Measurements from ENCODE around the gene TM9SF4. TPM values are rescaled to one million over a fixed set of nuclear protein-coding genes. Genes with fewer than 3 reads are reported as not detected.

Gene TM9SF4
- total RNA-seq, 4 donors from 2014 or later: 19.9 to 34.4 (median 25.2) TPM

DNA sequence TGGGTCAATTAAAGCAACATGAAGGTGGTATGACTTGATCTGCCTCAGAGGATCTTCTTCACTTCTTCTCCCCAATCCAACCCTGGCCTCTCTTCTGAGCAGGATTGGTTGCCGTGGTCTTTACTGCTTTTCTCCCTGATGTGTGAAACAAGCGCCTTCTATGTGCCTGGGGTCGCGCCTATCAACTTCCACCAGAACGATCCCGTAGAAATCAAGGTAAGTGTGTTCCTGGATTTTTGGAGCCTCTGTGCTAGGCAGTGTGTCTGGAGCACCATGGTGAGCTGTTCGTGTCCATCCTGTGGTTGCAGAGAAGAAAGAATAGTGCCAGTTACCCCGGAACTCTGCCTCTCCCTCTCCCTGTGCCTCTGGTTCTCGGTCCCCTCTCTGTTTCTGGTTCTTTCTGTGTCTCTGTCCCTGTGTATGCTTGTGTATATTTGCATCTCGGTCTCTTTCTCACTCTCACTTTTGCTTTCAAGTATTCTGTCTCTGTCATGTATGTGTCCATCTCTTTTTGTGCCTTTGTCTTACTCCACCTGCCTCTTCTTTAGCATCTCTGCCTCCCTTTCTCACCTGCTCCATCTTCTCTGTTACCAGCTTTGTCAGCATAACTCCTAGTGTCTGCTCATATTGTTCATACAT lies 23.5 kb downstream of the TM9SF4 start:
- no peak for DNase-seq (ENCODE audit: extremely low spot score)
- TF ChIP-seq POLR2A (IDR thresholded peaks at IDR 0.05; ENCODE audit: low read depth) (no peak), POLR2AphosphoS5 (IDR thresholded peaks at IDR 0.05) (no peak), EP300 (IDR thresholded peaks at IDR 0.05) (no peak)
- TF ChIP-seq, protein P1, sequence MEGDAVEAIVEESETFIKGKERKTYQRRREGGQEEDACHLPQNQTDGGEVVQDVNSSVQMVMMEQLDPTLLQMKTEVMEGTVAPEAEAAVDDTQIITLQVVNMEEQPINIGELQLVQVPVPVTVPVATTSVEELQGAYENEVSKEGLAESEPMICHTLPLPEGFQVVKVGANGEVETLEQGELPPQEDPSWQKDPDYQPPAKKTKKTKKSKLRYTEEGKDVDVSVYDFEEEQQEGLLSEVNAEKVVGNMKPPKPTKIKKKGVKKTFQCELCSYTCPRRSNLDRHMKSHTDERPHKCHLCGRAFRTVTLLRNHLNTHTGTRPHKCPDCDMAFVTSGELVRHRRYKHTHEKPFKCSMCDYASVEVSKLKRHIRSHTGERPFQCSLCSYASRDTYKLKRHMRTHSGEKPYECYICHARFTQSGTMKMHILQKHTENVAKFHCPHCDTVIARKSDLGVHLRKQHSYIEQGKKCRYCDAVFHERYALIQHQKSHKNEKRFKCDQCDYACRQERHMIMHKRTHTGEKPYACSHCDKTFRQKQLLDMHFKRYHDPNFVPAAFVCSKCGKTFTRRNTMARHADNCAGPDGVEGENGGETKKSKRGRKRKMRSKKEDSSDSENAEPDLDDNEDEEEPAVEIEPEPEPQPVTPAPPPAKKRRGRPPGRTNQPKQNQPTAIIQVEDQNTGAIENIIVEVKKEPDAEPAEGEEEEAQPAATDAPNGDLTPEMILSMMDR (IDR thresholded peaks at IDR 0.05): no peak
- H3K9me3 ChIP-seq: no peaks in the 10 kb centered on the region
- intact Hi-C loops (cut with DNase I): no loop called here
- H3K36me3 ChIP-seq: peaks cover 13 to 55% (median 45%) of the 10 kb centered on the region in 4 donors
- 94% methylated on average over 10 of the region's 10 CpGs for WGBS
- no peak overlapping the region for H3K27ac ChIP-seq (replicated peaks in 1 of 4)
- no peaks in the 10 kb centered on the region for H3K27me3 ChIP-seq
- H3K4me1 ChIP-seq: peaks cover 0 to 4% (median 0%) of the 10 kb centered on the region in 4 donors
- H3K4me3 ChIP-seq: no peak overlapping the region

DNA sequence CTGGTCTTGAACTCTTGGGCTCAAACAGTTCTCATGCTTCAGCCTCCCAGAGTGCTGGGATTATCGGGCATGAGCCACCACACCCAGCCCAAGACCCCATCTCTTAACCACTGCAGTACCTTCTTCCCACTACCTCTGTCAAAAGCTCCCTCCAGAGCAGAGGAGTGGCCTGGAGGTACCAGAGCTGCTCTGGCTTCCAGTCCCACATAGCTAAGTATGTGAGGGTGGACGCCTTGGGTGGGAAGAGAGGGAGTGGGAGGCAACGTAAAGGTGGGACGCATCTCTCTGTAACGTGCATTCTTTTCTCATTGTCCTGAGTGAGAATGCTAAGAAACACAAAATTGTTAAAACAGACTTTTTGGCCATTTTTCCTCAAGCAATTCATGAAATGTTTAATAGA lies 24.5 kb downstream of the TM9SF4 start:
- TF ChIP-seq EP300 (IDR thresholded peaks at IDR 0.05) (no peak), POLR2AphosphoS5 (IDR thresholded peaks at IDR 0.05) (no peak), POLR2A (IDR thresholded peaks at IDR 0.05; ENCODE audit: low read depth) (no peak)
- TF ChIP-seq, protein P1 (IDR thresholded peaks at IDR 0.05): no peak
- WGBS: 96% methylated on average over 5 of the region's 5 CpGs
- peaks cover 18 to 65% (median 55%) of the 10 kb centered on the region in 4 donors for H3K36me3 ChIP-seq
- DNase-seq (ENCODE audit: extremely low spot score): no peak
- H3K9me3 ChIP-seq: no peaks in the 10 kb centered on the region
- H3K27ac ChIP-seq (replicated peaks in 1 of 4): no peak overlapping the region
- H3K27me3 ChIP-seq: no peaks in the 10 kb centered on the region
- peaks cover 0 to 4% (median 0%) of the 10 kb centered on the region in 4 donors for H3K4me1 ChIP-seq
- H3K4me3 ChIP-seq: no peak overlapping the region
- intact Hi-C loops (cut with DNase I): no loop called here

DNA sequence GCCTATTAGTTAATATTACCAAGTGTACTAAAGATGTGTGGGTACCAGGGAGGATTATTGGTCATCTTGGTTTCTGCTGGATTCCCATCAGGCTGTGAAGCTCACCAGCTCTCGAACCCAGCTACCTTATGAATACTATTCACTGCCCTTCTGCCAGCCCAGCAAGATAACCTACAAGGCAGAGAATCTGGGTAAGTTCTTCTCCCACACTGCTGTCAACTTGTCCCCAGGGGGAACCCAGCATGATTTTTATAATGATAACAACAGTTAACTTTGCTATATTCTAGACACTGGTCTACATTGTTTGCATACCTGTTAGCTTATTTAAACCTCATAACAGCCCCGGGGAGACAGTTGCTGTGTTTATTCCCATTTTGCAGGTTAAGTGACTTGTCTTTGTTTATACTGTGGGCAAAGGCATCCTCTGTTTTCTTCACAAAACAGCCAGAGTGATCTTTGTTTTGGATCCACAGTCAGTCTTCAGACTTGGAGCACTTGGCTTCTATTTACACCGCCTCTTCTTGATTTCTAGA lies 26.5 kb downstream of the TM9SF4 start:
- H3K4me1 ChIP-seq: no peaks in the 10 kb centered on the region
- no peak for DNase-seq (ENCODE audit: extremely low spot score)
- H3K9me3 ChIP-seq: no peaks in the 10 kb centered on the region
- no peak overlapping the region for H3K4me3 ChIP-seq
- H3K36me3 ChIP-seq: peaks cover 30 to 78% (median 73%) of the 10 kb centered on the region in 4 donors
- intact Hi-C loops (cut with DNase I): no loop called here
- TF ChIP-seq POLR2AphosphoS5 (IDR thresholded peaks at IDR 0.05): no peak
- no peak for TF ChIP-seq POLR2A (IDR thresholded peaks at IDR 0.05; ENCODE audit: low read depth)
- no peak for TF ChIP-seq EP300 (IDR thresholded peaks at IDR 0.05)
- TF ChIP-seq, protein P1 (IDR thresholded peaks at IDR 0.05): no peak
- H3K27me3 ChIP-seq: no peaks in the 10 kb centered on the region
- no peak overlapping the region for H3K27ac ChIP-seq (replicated peaks in 1 of 4)
- WGBS: 86% methylated on average over 3 of the region's 3 CpGs

DNA sequence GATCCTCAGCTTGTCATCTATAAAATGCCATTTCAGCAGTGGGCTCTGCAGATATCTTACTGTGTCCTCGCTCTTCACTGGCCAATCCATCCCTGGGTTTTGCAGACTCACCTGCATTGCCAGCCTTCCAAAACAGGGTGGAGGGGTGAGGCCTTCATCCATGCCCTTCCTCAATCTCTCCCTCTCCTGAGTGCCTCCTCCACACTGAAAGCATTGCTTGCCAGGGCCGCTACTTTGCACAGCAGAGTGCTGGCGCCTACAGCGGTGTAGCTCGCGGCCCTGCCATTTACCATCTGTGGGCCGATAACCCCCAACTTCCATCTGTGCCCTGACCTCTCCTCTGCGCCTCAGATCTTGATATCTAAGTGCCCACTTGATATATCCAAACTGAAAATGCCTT lies 29.4 kb downstream of the TM9SF4 start:
- DNase-seq (ENCODE audit: extremely low spot score): no peak
- Histone ChIP-seq H3K36me3 (peaks cover 56 to 92% (median 89%) of the 10 kb centered on the region in 4 donors), H3K9me3 (no peaks in the 10 kb centered on the region), H3K4me3 (no peak overlapping the region), H3K4me1 (no peaks in the 10 kb centered on the region), H3K27ac (replicated peaks in 1 of 4) (no peak overlapping the region), H3K27me3 (no peaks in the 10 kb centered on the region)
- TF ChIP-seq EP300 (IDR thresholded peaks at IDR 0.05) (no peak), POLR2A (IDR thresholded peaks at IDR 0.05; ENCODE audit: low read depth) (no peak), POLR2AphosphoS5 (IDR thresholded peaks at IDR 0.05) (no peak)
- TF ChIP-seq, protein P1 (IDR thresholded peaks at IDR 0.05): no peak
- intact Hi-C loops (cut with DNase I): no loop called here
- 97% methylated on average over 8 of the region's 8 CpGs for WGBS

Measured in esophagus muscularis mucosa (tissue), 4 donors.